Upper lobe of right lung (tissue), 1 donor: ENCODE measurements around the gene ARHGAP44. TPM values are rescaled to one million over a fixed set of nuclear protein-coding genes. Genes with fewer than 3 reads are reported as not detected.

Source experiments
- ATAC-seq: fragments of 200-7000 bp; cut with Tn5 transposase; one replicate; pipeline ENCODE4 v1.9.1; 2020; ENCODE audit warnings: mild to moderate bottlenecking, moderate library complexity
- DNase-seq: peaks from one replicate; pipeline ENCODE4 v3.0.0-alpha.2; 2020
- H3K27ac ChIP-seq: fragments of 200-600 bp; one replicate; pipeline ENCODE4 v1.8.0; 2022
- H3K27me3 ChIP-seq: fragments of 200-600 bp; one replicate; pipeline ENCODE4 v1.8.0; 2022; ENCODE audit warnings: mild to moderate bottlenecking
- H3K36me3 ChIP-seq: fragments of 200-600 bp; one replicate; pipeline ENCODE4 v1.8.0; 2022
- H3K4me1 ChIP-seq: fragments of 200-600 bp; one replicate; pipeline ENCODE4 v1.8.0; 2022
- H3K4me3 ChIP-seq: fragments of 200-600 bp; one replicate; pipeline ENCODE4 v1.8.0; 2022; ENCODE audit warnings: mild to moderate bottlenecking
- H3K9me3 ChIP-seq: fragments of 200-600 bp; one replicate; pipeline ENCODE4 v1.8.0; 2022
- CTCF ChIP-seq: fragments of 200-600 bp; IDR thresholded peaks from one replicate; pipeline ENCODE4 v1.8.0; 2022; ENCODE audit warnings: antibody characterized with exemption
- intact Hi-C: fragments of 100-400 bp; cut with DNase I; formaldehyde crosslinking; loops from one replicate; pipeline ENCODE4 v1.11.0; 2022
- total RNA-seq: library from RNA; stranded (reverse); fragmentation: NEBNext Ultra II Directional; extraction: Animal tissue kit (Norgen Biotek cat#: 25700); gene quantifications from one replicate; pipeline ENCODE4 v1.2.1, GENCODE V29; 2021
- donor health status: DM: no; HTN: yes; CAD: no; lungs with severe emphysema.

Gene ARHGAP44
- total RNA-seq, 1 donor from 2014 or later = 41.2 TPM

GRCh38 chr17:12850996-12851395 lies 61.7 kb downstream of the ARHGAP44 start:
- intact Hi-C loops = no loop called here
- Histone ChIP-seq H3K9me3 (no peaks in the 10 kb centered on the region), H3K27me3 (no peaks in the 10 kb centered on the region), H3K36me3 (no peaks in the 10 kb centered on the region), H3K4me1 (no peaks in the 10 kb centered on the region), H3K27ac (no peak overlapping the region), H3K4me3 (no peak overlapping the region)
- DNase-seq (no peak), ATAC-seq (no peak)
- no peak for TF ChIP-seq CTCF

- no peak overlapping the region for H3K27ac ChIP-seq
- H3K4me3 ChIP-seq = no peak overlapping the region
- H3K9me3 ChIP-seq = no peaks in the 10 kb centered on the region
- ATAC-seq (no peak), DNase-seq (no peak)
- intact Hi-C loops = no loop called here
- no peaks in the 10 kb centered on the region for H3K27me3 ChIP-seq
- H3K36me3 ChIP-seq = no peaks in the 10 kb centered on the region
- H3K4me1 ChIP-seq = peaks cover 4% of the 10 kb centered on the region
- no peak for TF ChIP-seq CTCF
These were observed 62.7 kb downstream of the ARHGAP44 start for GRCh38 chr17:12851901-12852435.

- Histone ChIP-seq H3K27me3 (no peaks in the 10 kb centered on the region), H3K36me3 (no peaks in the 10 kb centered on the region), H3K9me3 (no peaks in the 10 kb centered on the region), H3K4me1 (peaks cover 4% of the 10 kb centered on the region), H3K27ac (no peak overlapping the region), H3K4me3 (no peak overlapping the region)
- intact Hi-C loops = no loop called here
- DNase-seq (no peak), ATAC-seq (no peak)
- TF ChIP-seq CTCF = no peak
These were observed 64.6 kb downstream of the ARHGAP44 start for GRCh38 chr17:12853921-12854320.

- no peak for TF ChIP-seq CTCF
- no peak overlapping the region for H3K4me3 ChIP-seq
- DNase-seq (no peak), ATAC-seq (no peak)
- no peak overlapping the region for H3K27ac ChIP-seq
- peaks cover 4% of the 10 kb centered on the region for H3K4me1 ChIP-seq
- H3K27me3 ChIP-seq = no peaks in the 10 kb centered on the region
- no peaks in the 10 kb centered on the region for H3K9me3 ChIP-seq
- intact Hi-C loops = no loop called here
- no peaks in the 10 kb centered on the region for H3K36me3 ChIP-seq
These were observed 67.1 kb downstream of the ARHGAP44 start for GRCh38 chr17:12856416-12856815.

GRCh38 chr17:12857592-12857991 lies 68.3 kb downstream of the ARHGAP44 start:
- H3K4me3 ChIP-seq = no peak overlapping the region
- no peaks in the 10 kb centered on the region for H3K9me3 ChIP-seq
- no peaks in the 10 kb centered on the region for H3K36me3 ChIP-seq
- no peak for TF ChIP-seq CTCF
- intact Hi-C loops = no loop called here
- peaks cover 4% of the 10 kb centered on the region for H3K4me1 ChIP-seq
- no peaks in the 10 kb centered on the region for H3K27me3 ChIP-seq
- no peak overlapping the region for H3K27ac ChIP-seq
- ATAC-seq = no peak
- DNase-seq = no peak

- intact Hi-C loops = no loop called here
- no peaks in the 10 kb centered on the region for H3K27me3 ChIP-seq
- ATAC-seq = no peak
- no peak overlapping the region for H3K27ac ChIP-seq
- no peaks in the 10 kb centered on the region for H3K9me3 ChIP-seq
- no peaks in the 10 kb centered on the region for H3K36me3 ChIP-seq
- H3K4me1 ChIP-seq = peaks cover 4% of the 10 kb centered on the region
- no peak overlapping the region for H3K4me3 ChIP-seq
- DNase-seq = no peak
- TF ChIP-seq CTCF = no peak
These were observed 70.2 kb downstream of the ARHGAP44 start for GRCh38 chr17:12859520-12859919.
